HG02763 (cell line): ENCODE results near the gene EXD2.
"Not testable (repeated sequence)": the region's sequence is repeated elsewhere in the genome, so short reads cannot be mapped to it uniquely, and the experiment has no call there.

Experiments
- ATAC-seq: cut with Tn5 transposase; IDR thresholded peaks from one replicate; pipeline ENCODE4 v1.9.1; 2021; ENCODE audit warnings: mild to moderate bottlenecking, moderate library complexity; ENCODE audit not compliant: unreplicated experiment

Gene EXD2

DNA sequence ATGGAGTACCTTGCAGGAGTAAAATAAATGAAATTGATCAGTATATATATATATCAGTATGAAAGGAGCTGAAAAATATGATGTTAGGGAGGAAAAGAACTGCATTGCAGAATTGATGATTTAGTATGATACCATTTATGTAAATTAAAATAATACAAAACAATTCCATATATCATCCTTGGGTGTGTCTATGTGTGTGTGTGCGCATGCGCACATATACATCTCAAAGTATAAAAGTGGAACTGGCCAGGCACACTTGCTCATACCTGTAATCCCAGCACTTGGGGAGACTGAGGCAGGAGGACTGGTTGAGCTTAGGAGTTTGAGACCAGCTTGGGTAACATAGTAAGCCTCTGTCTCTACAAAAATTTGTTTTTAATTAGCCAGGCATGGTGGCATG lies 84.0 kb downstream of the EXD2 start:
- ATAC-seq: no peak

DNA sequence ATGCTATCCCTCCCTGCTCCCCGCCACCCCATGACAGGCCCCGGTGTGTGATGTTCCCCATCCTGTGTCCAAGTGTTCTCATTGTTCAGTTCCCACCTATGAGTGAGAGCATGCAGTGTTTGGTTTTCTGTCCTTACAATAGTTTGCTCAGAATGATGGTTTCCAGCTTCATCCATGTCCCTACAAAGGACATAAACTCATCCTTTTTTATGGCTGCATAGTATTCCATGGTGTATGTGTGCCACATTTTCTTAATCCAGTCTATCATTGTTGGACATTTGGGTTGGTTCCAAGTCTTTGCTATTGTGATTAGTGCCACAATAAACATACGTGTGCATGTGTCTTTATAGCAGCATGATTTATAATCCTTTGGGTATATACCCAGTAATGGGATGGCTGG lies 86.1 kb downstream of the EXD2 start:
- not testable (repeated sequence) for ATAC-seq

DNA sequence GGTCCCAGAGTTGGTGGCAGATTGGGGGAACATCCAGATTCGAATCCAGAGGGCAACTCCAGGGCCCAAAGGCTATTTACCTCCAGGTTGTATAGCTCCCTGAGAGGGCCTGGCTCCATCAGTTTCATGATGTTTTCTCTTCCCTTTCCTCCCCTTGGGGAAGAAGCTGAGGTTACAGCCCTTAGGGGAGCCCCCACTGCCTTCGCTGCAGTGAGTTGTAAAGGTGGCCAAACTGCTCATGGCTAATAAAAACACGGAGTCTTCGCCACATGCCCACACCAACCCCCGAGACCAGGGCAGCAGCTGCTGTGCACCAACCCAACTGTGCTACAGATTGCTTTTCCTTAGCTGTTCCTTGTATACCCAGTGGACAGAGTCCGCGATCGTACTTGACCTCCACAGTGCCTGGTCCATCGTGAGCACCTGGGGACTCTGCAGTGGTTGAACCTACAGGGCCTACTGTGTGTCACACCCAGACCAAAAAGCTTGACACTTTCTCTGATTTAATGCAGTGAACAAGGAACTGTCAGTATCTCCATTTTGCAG lies 89.5 kb downstream of the EXD2 start:
- no peak for ATAC-seq

DNA sequence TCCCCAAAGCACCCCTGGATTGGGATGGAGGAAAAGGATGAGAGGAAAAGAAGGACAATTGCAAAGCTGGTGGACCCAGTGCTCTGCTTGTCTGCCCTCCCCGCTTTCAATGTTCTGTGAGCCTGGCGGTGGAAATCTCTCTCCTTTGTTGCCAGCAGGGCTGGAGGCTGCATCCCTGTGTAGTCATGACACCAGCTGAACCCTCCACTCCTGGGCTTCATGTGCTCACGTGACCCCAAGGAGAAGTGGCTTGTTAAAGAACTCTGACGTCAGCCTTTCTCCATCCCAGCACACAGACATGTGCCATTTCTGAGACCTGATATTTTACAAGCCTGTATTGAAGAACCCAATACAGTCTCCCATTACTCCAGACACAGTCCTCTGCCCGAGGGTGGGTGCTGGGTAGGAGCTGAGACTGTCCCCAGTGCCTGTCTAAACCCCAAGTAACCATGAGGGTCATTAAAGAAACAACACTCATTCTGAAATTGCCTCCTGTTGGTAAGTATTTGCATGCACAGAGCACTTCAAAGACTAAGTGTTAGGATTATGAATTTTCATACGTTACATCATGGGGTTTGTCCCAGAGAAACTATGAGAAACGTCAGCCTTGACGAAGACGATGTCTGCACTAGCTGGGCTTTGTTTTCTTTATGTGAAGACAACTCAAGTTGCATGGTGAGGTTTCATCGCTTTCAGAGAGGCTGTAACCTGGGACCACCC lies 90.3 kb downstream of the EXD2 start:
- no peak for ATAC-seq

DNA sequence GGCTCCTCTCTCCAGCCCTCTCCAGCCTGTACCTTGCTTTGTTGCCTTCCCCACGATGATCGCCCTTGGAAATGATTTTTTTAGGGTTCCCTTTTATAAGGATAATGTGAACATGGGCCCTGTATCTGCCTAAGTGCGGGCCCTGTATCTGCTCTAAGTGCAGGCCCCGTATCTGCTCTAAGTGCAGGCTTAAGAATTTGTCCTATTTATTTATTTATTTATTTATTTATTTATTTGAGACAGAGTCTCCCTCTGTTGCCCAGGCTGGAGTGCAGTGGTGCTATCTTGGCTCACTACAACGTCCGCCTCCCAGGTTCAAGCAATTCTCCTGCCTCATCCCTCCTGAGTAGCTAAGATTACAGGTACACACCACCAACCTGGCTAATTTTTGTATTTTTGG lies 91.2 kb downstream of the EXD2 start:
- ATAC-seq: no peak

DNA sequence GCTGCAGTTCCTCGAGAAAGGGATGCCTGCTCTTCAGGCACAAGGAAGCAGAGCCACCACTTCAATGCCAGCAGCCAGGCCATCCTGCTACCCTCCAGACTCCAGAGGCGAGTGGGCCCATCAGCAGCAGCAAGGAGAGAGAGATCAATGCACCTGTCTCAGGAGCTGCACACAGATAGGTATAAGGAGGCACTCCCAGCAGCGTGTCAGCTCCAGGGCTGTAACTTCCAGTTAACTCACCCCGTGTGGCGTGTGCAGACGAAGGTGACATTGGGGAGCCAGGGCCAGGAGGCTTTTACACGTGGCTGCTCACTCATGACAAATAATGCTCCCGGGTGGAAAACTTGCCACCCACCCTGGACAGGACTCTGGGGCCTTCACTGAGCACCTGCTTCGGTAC lies 92.9 kb downstream of the EXD2 start:
- ATAC-seq: no peak

DNA sequence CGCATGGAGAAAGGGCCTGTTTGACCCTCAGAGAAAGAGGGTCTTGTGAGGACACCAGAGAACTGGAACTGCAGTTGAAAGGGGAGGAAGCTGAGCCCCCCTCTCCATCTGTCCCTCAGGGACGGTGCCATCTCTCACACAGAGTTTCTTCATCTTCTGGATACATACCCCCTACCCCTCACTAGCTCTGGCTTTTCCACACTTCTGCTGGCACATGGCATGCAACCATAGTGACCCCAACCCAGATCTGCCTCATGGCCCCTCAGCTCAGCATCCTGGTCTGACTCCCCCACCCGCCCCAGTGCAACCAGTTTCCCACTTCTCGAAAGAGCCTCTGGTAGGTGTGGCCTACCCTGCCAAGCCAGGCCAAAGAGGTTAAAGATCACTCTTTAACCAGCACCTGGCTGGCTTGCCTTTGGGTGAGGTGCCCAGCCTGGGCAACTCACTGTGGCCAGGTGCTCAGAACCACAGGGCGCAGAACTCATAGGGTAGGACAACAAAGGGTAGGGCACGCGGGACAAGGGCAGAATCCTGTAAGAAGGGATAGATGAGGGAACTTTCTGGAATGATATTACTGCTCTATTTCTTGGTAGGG lies 94.5 kb downstream of the EXD2 start:
- no peak for ATAC-seq

DNA sequence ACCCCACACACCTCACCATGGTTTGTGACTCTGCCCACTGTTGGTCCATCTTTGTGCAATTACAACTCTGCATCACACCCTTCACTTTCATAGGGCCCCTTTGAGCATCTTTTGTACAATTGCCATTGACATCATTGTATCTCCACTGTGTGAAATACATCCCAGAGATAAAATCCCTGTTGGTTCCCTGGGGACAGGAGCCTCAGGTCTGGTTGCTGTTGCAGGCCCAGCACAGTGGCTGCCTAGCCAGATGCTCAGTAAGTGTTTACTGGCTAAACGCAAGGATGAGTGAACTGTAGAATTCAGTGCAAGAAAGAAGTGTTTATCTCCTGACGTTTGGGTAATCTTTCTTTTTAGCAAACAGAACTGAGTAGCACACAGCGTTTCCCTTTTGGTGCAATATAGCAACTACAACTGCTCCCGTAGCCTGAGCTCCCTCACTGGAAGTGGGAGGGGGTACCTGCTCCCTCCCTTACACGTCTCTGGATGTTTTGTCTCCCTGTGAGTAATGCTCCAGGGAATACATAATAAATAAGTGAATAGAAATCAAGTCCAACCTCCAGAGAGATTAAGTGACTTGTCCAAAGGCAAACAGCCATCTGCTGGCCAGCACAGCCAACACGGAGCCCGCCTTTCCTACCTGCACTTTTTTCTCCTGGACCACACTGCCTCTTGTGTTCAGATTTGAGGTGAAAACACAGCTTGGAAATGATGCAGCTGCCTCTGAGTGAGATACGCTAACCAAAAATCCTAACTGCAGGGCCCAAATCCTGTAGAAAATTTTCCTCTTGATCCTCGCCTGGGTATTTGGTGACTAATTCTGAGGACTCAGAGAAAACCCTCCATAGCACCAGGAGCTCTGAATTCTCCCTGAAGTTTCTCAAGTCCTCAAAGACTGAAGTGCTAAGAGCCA lies 96.1 kb downstream of the EXD2 start:
- no peak for ATAC-seq

DNA sequence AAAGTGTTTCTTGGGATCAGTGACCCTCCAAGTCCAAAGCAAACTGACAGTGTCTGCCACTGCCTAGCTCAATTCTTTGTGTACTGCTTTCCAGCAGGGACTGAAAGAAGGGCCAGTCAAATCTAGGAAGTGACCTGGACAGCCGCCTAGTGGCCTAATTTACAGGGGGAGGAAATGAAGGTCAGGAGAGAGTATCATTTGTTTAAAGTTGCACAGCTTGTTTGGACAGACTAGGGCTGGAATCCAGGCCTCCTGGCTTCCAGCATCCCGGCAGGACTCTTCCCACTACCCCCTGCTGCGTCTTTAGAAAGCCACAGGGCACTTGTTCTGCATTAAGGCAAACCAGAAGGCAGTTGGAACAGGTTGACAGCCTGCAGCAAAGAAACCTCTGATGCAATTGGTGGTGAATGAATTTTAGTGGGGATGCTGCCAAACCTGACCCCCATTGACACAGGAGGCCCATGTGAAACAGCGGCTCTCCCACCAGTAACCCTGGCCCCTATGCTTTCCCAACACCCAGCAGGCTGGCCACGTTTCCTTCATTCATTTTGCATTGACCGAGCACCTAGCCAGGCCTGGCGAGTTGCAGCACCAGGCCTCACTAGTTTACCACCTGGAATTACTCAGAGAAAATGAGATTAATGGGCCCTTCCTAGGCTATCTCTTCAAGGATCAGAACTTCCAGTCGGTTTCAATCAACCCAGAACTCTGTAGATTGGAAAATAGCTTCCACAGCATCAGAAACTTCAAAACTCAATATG lies 96.9 kb downstream of the EXD2 start:
- no peak for ATAC-seq

DNA sequence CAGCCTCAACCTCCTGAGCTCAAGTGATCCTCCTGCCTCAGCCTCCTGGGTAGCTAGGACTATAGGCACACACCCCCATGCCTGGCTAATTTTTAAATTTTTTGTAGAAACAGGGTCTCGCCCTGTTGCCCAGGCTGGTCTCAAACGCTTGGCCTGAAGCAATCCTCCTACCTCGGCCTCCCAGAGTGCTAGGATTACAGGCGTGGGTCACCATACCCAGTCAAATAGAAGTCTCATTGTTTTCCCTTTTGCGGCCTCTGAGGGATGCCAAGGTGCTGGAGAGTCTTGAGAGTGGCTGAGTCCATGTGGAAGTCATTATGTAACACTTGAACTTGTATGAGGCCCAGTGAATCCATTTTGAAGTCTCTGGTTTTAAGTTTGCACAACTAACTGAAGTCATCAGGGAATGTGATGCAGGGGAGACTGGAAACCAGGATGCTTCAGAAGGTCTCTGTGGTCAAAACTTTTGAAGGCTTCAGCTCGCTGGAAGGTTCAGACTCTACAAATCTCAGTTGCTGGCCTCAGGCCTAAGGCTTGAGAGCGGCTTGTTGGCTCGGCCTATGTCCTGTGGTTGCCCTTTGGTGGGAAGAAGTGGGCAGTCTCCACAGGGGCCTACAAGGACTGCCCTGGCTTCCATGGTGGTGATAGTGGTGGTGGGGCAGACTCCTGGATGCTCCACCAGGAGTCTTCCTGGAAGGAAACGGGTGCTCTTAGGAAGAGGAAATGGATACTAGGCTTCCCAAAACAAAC lies 97.8 kb downstream of the EXD2 start:
- no peak for ATAC-seq

DNA sequence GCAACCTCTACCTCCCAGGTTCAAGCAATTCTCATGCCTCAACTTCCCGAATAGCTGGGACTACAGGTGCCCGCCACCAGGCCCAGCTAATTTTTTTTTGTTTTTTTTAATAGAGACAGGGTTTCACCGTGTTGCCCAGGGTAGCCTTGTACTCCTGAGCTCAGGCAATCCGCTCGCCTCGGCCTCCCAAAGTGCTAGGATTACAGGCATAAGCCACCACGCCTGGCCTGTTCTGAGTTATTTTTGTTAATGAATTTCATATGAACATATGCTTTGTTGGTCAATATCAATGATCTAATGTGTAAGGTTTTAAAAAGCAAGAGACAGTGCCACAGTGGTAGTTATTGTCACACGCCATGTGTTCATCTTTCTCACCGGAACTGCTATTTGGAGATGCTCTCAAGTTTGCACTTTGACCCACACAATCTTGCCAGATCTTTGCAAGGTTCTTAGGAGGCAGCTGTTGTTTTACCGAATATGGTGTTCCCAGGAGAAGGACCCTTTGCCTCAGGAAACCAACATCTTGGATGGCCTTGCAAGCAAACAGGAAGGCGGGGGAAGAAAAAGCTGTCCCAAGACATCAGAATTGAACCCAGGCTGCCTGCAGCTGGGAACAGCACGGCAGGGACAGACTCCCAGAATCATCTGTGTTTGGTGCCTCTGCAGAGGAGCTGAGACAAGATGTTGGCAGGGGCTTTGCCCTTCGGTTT lies 98.7 kb downstream of the EXD2 start:
- ATAC-seq: no peak

DNA sequence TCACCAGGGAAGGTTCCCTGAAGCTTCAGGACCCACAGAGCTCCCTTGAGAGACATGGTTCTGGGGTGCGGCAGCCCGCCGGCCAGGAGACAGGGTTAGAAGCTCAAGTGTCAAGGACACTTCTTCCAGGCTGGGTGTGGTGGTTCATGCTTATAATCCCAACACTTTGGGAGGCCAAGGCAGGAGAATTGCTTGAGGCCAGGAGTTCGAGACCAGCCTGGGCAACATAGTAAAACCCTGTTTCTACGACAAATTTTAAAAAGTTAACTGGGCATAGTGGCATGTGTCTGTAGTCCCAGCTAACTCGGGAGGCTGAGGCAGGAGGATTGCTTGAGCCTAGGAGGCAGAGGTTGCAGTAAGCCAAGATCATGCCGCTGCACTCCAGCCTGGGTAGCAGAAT lies 99.6 kb downstream of the EXD2 start:
- not testable (repeated sequence) for ATAC-seq

DNA sequence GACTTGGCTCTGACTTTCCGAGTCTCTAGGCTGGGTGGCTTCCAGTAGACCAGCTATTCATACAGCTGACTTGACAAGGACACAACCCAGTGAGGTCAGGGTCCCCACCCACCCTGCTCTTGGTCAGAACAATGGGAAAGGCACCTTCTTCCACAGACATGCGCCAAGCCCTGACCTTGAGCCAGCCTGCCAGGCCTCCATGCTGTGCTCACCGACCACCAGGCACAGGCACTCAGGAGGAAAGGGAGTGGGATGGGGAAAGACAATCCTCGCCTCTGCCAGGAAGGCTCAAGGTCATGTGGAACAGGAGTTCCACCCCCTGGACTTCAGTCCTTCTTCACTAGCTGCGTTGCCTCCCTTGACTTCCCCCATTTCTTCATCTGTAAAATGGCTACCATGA lies 100.1 kb downstream of the EXD2 start:
- no peak for ATAC-seq

DNA sequence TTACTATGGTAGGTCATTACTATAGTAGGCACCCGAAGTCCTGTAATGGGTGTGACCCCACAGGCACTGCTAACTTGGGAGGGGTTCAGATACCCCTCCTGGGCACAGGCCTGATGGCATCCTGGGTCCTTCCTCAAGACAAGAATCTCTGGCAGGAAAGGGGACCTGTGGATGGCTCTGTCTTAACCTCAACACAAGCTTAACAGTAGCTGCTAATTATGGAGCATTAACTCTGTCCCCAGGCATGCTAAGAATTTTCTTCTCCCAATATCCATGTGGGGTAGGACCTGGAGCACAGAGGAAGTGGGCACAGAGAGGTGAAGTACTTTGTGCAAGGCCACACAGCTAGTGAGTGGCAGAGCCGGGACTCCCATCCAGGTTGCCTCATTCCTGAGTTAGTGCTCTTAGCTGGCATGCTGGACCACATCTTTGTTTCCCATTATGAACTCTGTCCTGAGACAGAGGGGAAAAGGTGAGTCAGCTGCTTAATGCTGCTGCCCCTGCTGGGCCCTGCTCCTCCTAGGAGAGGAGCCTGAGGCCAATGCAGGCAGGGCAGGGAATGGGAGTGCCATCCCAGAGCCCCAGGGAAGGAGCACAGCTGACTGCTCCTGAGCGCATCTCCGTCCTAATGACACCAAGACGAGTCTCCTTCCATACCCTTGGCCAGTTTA lies 100.7 kb downstream of the EXD2 start:
- no peak for ATAC-seq
